Keratinocyte (primary cell): ENCODE measurements around the gene TMEM132D. TPM values are rescaled to one million over a fixed set of nuclear protein-coding genes. Genes with fewer than 3 reads are reported as not detected.

Experiments used
- DNase-seq: peaks from one replicate; pipeline ENCODE4 v3.0.0-alpha.2; 2011; ENCODE audit warnings: low read depth, missing footprints, low spot score
- FAIRE-seq: peaks from 2 replicates; lab custom pipeline; 2011; peaks lifted over from hg19 to GRCh38; lab: Jason Lieb, UNC
- H2AFZ ChIP-seq: 2 replicates; pipeline ENCODE4 v1.6.0; 2012; ENCODE audit warnings: low read length, control low read depth, inconsistent platforms; ENCODE audit not compliant: control insufficient read depth
- H3K27ac ChIP-seq: 2 replicates; pipeline ENCODE4 v1.5.1; 2011; ENCODE audit warnings: low read length; ENCODE audit not compliant: control insufficient read depth, insufficient read depth
- H3K27me3 ChIP-seq: 3 replicates; pipeline ENCODE4 v1.6.0; 2011; ENCODE audit warnings: low read length; ENCODE audit not compliant: control insufficient read depth, insufficient read depth; ENCODE audit errors: extremely low read depth
- H3K36me3 ChIP-seq, 2 experiments: 2 replicates in 1 of 2; 3 replicates in 1 of 2; pipeline ENCODE4 v1.5.1; 2011; ENCODE audit warnings: low read length in 2 of 2, mild to moderate bottlenecking in 1 of 2; ENCODE audit not compliant: control insufficient read depth in 2 of 2, insufficient read depth in 2 of 2; ENCODE audit errors: extremely low read depth in 1 of 2
- H3K4me1 ChIP-seq: 3 replicates; pipeline ENCODE4 v1.5.1; 2011; ENCODE audit warnings: low read length; ENCODE audit not compliant: control insufficient read depth, insufficient read depth; ENCODE audit errors: extremely low read depth
- H3K4me2 ChIP-seq: 3 replicates; pipeline ENCODE4 v1.6.0; 2011; ENCODE audit warnings: low read depth, low read length; ENCODE audit not compliant: control insufficient read depth, insufficient read depth; ENCODE audit errors: extremely low read depth
- H3K4me3 ChIP-seq, 3 experiments: fragments of 200-600 bp in 1 of 3; sonication (generic) in 1 of 3; 2 replicates in 2 of 3; 3 replicates in 1 of 3; pipeline ENCODE4 v1.5.1; 2011 to 2016; ENCODE audit warnings: low read length in 3 of 3, mild to moderate bottlenecking in 3 of 3, control low read depth in 2 of 3, inconsistent platforms in 1 of 3, low read depth in 1 of 3, mixed read lengths in 1 of 3, mixed run types in 1 of 3, moderate library complexity in 1 of 3; ENCODE audit not compliant: control insufficient read depth in 2 of 3, insufficient read depth in 2 of 3; ENCODE audit errors: extremely low read depth in 1 of 3
- H3K79me2 ChIP-seq: 2 replicates; pipeline ENCODE4 v1.6.0; 2012; ENCODE audit warnings: low read length; ENCODE audit not compliant: control insufficient read depth, insufficient read depth
- H3K9ac ChIP-seq: 3 replicates; pipeline ENCODE4 v1.6.0; 2011; ENCODE audit warnings: low read length; ENCODE audit not compliant: control insufficient read depth, insufficient read depth; ENCODE audit errors: extremely low read depth
- H3K9me1 ChIP-seq: 3 replicates; pipeline ENCODE4 v1.6.0; 2011; ENCODE audit warnings: low read length; ENCODE audit not compliant: control insufficient read depth, insufficient read depth; ENCODE audit errors: extremely low read depth
- H3K9me3 ChIP-seq: 2 replicates; pipeline ENCODE4 v1.5.1; 2012; ENCODE audit warnings: low read depth, low read length; ENCODE audit not compliant: control insufficient read depth
- H4K20me1 ChIP-seq: 3 replicates; pipeline ENCODE4 v1.6.0; 2011; ENCODE audit warnings: low read length; ENCODE audit not compliant: control insufficient read depth, insufficient read depth; ENCODE audit errors: extremely low read depth
- EZH2 ChIP-seq: IDR thresholded peaks from one replicate; pipeline ENCODE4 v1.6.1; 2012; ENCODE audit warnings: inconsistent platforms, mild to moderate bottlenecking, low read length, moderate library complexity
- dilution Hi-C: fragments of 300-500 bp; cut with MboI; formaldehyde crosslinking; loops from one replicate; pipeline ENCODE4 v1.7.0; 2020; ENCODE audit warnings: low sequenced_read_pairs; ENCODE audit not compliant: extremely low pct_ligation_motif_present
- polyA plus RNA-seq, 5 experiments: library from polyadenylated mRNA; depleted of rRNA in 3 of 5; stranded (reverse) in 3 of 5; stranded (forward) in 1 of 5; unstranded in 1 of 5; fragments of >200 nt; gene quantifications; 1 replicate in 1 of 5; 2 replicates in 3 of 5; 3 replicates in 1 of 5; pipeline versions ENCODE4 v1.2.1 to v1.2.3, GENCODE V29; 2011 to 2012; ENCODE audit warnings: missing spikeins in 2 of 5, low read depth in 1 of 5, low replicate concordance in 1 of 5
- TF ChIP-seq, protein P1 (sequence below), 3 experiments: IDR thresholded peaks in 1 of 3; conservative IDR thresholded peaks in 1 of 3; optimal IDR thresholded peaks in 1 of 3; 2 replicates in 2 of 3; 3 replicates in 1 of 3; pipeline versions ENCODE3 to v1.5.1; 2011; ENCODE audit warnings: low read length in 3 of 3, mild to moderate bottlenecking in 3 of 3, moderate library complexity in 2 of 3, control low read depth in 1 of 3, inconsistent platforms in 1 of 3; ENCODE audit not compliant: insufficient read depth in 2 of 3; ENCODE audit errors: extremely low read depth in 1 of 3

Gene TMEM132D
- polyA plus RNA-seq, 1 donor (not counting 4 experiments of a cell fraction or from before 2014, with no cell fraction given) = not detected

GRCh38 chr12:129161511-129161910 lies 742.3 kb downstream of the TMEM132D start:
- Histone ChIP-seq H3K9ac (no peak overlapping the region), H3K4me1 (no peaks in the 10 kb centered on the region), H2AFZ (no peak overlapping the region), H3K27me3 (no peaks in the 10 kb centered on the region), H3K4me2 (no peak overlapping the region), H3K27ac (no peak overlapping the region), H3K4me3 (no peak overlapping the region), H3K9me3 (no peaks in the 10 kb centered on the region), H3K36me3 (no peaks in the 10 kb centered on the region), H3K9me1 (no peaks in the 10 kb centered on the region), H3K79me2 (no peaks in the 10 kb centered on the region), H4K20me1 (no peaks in the 10 kb centered on the region)
- no peak for FAIRE-seq
- DNase-seq = no peak
- no peak for TF ChIP-seq EZH2
- TF ChIP-seq, protein P1, sequence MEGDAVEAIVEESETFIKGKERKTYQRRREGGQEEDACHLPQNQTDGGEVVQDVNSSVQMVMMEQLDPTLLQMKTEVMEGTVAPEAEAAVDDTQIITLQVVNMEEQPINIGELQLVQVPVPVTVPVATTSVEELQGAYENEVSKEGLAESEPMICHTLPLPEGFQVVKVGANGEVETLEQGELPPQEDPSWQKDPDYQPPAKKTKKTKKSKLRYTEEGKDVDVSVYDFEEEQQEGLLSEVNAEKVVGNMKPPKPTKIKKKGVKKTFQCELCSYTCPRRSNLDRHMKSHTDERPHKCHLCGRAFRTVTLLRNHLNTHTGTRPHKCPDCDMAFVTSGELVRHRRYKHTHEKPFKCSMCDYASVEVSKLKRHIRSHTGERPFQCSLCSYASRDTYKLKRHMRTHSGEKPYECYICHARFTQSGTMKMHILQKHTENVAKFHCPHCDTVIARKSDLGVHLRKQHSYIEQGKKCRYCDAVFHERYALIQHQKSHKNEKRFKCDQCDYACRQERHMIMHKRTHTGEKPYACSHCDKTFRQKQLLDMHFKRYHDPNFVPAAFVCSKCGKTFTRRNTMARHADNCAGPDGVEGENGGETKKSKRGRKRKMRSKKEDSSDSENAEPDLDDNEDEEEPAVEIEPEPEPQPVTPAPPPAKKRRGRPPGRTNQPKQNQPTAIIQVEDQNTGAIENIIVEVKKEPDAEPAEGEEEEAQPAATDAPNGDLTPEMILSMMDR (optimal IDR thresholded peaks at IDR 0.05 in 1 of 3, IDR thresholded peaks at IDR 0.05 in 1 of 3, conservative IDR thresholded peaks at IDR 0.05 in 1 of 3; ENCODE audit: extremely low read depth in 1 of 3, insufficient read depth in 2 of 3, low read length in 3 of 3) = no peak
- dilution Hi-C loops = no loop called here

DNA sequence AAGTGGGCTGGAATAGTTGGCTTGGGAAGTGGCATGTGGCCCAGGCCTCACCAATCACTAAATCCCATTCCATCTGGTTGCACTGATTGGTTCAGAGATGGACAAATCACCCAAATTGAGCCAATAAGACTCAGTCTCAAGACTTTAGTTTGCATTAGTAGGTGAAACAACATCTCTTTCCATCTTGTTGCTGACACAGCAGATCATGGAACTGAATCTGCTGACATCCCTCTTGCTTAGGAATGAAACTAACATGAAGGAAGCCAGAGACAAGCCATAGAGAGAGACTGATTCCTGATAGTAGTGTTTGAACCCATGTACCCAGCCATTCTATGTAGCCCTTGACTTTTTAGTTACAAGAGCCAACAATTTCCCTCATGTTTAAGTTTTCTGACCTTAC lies 743.5 kb downstream of the TMEM132D start:
- Histone ChIP-seq H3K27me3 (no peaks in the 10 kb centered on the region), H3K9ac (no peak overlapping the region), H2AFZ (no peak overlapping the region), H4K20me1 (no peaks in the 10 kb centered on the region), H3K79me2 (no peaks in the 10 kb centered on the region), H3K4me1 (no peaks in the 10 kb centered on the region), H3K4me2 (no peak overlapping the region), H3K27ac (no peak overlapping the region), H3K4me3 (no peak overlapping the region), H3K36me3 (no peaks in the 10 kb centered on the region), H3K9me3 (no peaks in the 10 kb centered on the region), H3K9me1 (no peaks in the 10 kb centered on the region)
- no peak for DNase-seq
- TF ChIP-seq EZH2 = no peak
- TF ChIP-seq, protein P1 (optimal IDR thresholded peaks at IDR 0.05 in 1 of 3, IDR thresholded peaks at IDR 0.05 in 1 of 3, conservative IDR thresholded peaks at IDR 0.05 in 1 of 3; ENCODE audit: extremely low read depth in 1 of 3, insufficient read depth in 2 of 3, low read length in 3 of 3) = no peak
- dilution Hi-C loops = no loop called here
- FAIRE-seq = no peak
